Activated CD8-positive, alpha-beta memory T cell treated with anti-CD3 and anti-CD28 coated beads for 48 hours (primary cell): ENCODE results near the gene NSRP1.
A peak's percentile ranks its signal among the peaks of the same experiment; 100 is the strongest.
"Not testable (repeated sequence)": the region's sequence is repeated elsewhere in the genome, so short reads cannot be mapped to it uniquely, and the experiment has no call there.

Experiments
- DNase-seq, 3 experiments: peaks; one replicate each; pipeline ENCODE4 v3.0.0-alpha.2; 2020; ENCODE audit warnings: low read depth in 2 of 3, low spot score in 2 of 3

NSRP1 gene, protein sequence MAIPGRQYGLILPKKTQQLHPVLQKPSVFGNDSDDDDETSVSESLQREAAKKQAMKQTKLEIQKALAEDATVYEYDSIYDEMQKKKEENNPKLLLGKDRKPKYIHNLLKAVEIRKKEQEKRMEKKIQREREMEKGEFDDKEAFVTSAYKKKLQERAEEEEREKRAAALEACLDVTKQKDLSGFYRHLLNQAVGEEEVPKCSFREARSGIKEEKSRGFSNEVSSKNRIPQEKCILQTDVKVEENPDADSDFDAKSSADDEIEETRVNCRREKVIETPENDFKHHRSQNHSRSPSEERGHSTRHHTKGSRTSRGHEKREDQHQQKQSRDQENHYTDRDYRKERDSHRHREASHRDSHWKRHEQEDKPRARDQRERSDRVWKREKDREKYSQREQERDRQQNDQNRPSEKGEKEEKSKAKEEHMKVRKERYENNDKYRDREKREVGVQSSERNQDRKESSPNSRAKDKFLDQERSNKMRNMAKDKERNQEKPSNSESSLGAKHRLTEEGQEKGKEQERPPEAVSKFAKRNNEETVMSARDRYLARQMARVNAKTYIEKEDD

DNA sequence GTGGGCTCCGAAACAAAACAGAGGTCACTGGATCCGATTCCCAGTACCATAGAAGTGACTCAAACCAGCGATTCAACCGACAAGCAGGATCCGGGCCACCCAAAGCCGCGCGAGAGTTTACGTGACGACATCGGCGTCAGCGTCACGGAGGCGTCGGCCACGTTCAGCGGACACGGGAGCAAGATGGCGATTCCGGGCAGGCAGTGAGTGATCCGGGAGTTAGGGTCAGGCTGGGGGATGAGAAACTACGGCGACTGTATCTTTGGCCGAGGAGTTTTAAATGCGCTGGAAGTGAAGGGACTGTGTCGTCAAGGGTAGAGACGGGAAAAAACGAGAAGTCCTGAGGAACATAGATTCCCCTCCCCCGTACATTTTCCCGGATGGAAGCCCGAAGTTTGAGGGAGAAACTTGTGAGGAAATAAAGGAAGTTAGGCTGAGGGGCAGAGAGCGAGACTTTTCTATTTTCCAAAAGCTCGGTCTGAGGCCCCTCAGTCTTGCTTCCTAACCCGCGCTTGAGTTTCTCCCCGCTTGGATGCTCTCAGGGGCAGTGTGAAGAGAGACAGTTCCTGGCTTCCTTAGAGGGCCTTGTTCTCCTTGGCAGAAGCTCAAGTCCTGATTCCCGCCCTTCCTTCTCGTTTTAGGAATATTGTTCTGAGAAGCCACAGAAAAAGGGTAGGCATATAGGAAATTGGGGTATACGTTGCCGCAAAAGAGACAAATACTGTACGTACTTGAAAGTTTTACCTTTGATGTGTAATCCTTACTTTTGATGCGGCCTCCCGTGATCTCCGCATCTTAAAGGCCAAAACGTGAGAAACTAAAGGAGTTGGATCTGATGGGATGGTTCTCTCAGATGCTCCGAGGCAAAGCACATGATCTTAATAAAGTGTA, at the start of gene NSRP1:
NSRP1 (plus strand) TSS at position 156 of the 891 bp plus-strand sequence; CDS start at position 184, 28 bp downstream.
- peak; percentile 85 to 91 (median 89) for DNase-seq

- DNase-seq: no peak
Observed at GRCh38 chr17:30068465-30068864, 48.2 kb upstream of the NSRP1 start.

DNA sequence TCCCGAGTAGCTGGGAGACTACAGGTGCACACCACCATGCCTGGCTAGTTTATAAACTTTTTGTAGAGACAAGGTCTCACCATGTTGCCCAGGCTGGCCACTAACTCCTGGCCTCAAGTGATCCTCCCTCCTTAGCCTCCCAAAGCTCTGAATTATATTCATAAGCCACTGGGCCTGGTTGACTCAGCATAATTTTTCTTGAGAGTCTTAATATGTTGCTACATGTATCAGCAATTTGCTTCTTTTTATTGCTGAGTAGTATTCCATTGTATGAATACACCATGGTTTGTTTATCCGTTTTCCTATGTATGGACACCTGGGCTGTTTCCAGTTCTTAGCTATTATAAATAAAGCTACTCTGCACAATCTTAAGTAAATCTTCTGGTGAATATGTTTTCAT, 42.4 kb upstream of the NSRP1 start:
- DNase-seq: no peak

DNA sequence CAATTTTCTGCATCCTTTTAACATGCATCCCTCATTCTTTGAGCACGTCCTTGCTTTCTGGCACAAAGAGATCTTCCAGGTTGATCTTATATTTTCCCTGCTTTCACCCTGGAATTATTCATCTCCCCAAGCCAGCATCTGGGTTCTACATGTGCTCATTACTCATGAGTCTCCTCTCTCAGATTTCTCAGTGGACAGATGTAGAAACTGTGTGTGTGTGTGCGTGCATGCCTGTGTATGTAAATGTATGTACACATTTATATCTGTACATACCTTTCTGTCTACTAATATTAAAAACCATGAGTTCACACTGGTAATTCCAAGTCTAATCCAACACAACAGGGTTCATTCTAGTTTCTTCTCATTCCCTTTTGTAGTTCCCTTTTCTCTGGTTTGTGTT, 41.9 kb upstream of the NSRP1 start:
- no peak for DNase-seq

GRCh38 chr17:30082773-30083172, 33.8 kb upstream of the NSRP1 start:
- DNase-seq: no peak

GRCh38 chr17:30084788-30085187, 31.8 kb upstream of the NSRP1 start:
- no peak for DNase-seq

DNA sequence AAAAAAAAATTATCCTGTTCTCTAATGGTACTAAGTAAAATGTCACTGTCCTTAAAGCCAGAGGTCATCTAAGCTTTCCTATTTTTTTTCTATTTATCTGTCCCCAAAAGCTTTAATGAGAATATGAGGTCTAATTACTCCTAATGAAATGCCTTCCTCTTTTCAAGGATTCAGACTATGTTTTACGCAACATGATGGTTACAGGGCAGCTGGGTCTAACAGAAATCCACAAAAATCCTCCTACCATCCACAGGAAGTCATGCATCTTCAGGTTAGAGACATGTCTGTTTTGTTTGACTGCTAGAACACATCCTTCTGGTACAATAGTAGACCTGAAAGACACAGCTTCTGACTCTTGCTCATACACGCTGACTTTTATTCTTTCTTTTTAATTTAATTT, 29.7 kb upstream of the NSRP1 start:
- no peak for DNase-seq

- not testable (repeated sequence) for DNase-seq
Observed at GRCh38 chr17:30087431-30087830, 29.2 kb upstream of the NSRP1 start.

- DNase-seq: no peak
Observed at GRCh38 chr17:30091121-30091670, 25.4 kb upstream of the NSRP1 start.

DNA sequence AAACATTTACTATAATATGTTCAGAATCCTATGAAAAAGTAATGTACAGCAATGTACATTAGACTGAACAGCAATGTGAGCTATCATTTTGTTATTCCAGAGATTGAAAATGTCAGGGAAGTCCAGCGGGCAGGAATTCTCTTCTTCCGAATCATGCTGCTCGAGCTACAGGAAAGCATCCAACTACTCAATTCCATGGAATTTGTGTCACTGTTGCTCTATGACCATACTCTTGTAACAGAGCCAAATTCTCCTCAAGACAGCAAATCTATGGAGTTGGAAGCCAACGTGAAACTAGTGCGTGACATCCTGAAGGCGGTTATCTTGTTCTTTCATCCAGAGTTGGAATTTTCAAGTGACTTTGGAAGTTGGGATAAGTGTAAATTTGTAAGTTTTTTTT, 24.8 kb upstream of the NSRP1 start:
- DNase-seq: no peak

- no peak for DNase-seq
Observed at GRCh38 chr17:30092886-30093285, 23.7 kb upstream of the NSRP1 start.

- DNase-seq: peak in 1 of 3 experiments; percentile 22
Observed at GRCh38 chr17:30093463-30094147, 23.0 kb upstream of the NSRP1 start.

- no peak for DNase-seq
Observed at GRCh38 chr17:30095507-30096244, 20.9 kb upstream of the NSRP1 start.

DNA sequence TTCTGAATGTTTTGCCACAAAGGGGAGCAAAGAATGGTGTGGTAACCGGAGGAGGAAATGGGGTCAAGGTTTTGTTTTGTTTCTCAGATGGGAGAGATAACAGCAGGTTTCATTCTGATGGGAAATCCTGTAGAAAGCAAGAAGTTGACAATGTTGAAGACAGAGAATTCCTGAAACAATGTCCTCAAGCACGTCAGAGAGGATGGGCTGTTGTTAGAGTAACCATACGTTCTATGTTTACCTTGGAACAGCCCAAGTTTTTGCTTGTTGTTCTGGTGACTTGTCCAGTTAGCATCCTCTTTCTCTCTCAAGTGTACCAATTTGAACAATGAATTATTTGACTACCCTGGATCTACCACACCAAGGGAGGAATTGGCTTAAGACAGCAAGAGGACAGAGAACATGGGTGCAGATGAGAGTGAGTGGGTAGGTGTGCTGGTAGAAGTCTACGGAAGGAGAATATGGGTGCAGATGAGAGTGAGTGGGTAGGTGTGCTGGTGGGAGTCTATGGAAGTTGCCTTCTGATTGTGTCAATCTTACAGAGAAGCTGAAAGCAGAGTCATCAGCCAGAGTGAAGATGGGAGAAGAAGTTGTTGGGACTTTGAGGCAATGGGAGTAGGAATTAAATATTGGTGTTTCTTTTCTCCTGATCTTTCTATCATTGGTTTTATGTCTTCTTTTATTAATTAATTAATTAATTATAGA, 14.8 kb upstream of the NSRP1 start:
- no peak for DNase-seq

DNA sequence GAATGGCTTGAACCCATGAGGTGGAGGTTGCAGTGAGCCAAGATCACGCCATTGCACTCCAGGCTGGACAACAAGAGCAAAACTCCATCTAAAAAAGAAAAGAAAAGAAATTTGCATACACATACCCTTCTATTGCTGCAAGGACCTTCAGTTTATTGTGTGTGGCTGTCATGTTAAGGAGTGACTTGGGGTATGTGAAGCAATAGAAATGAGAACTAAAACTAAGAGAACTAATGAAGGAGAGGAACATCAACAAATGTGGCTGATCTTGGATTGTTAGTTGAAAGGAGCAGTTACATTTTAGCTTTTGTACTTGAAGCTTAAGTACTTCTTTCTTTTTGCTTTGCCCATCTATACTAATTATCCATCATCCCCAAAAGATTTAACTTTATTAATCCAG, 12.7 kb upstream of the NSRP1 start:
- no peak for DNase-seq

GRCh38 chr17:30104575-30105339, 11.9 kb upstream of the NSRP1 start:
- DNase-seq: peak in 2 of 3 experiments; percentile 12 to 50

- DNase-seq: no peak
Observed at GRCh38 chr17:30112794-30113193, 3.8 kb upstream of the NSRP1 start.

GRCh38 chr17:30113213-30113612, 3.4 kb upstream of the NSRP1 start:
- no peak for DNase-seq

DNA sequence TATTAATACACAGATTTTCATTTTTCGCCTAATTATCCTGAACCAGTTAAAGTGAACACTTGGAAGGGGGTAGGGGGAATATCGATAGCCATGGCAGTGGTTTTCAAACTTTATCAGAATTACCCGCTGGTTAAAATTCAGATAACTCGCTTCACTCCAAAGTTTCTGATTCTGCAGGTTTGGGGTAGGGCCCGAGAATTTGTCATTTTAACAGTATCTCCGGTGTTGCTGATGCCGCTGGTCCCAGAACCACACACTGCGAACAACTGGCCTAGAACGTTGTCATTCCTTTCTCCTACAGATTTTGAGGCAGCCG, 313 bp upstream of the NSRP1 start:
- DNase-seq: no peak
